ENCODE data around the gene NT5DC3. TPM values are rescaled to one million over a fixed set of nuclear protein-coding genes. Genes with fewer than 3 reads are reported as not detected.

NT5DC3 gene
- total and polyA plus RNA-seq, 2 of the 13 experiments (the other 11 are each of a cell fraction or from before 2014, with no cell fraction given): 3.2 to 6.6 TPM

GRCh38 chr12:103877934-103878510, 37.0 kb upstream of the NT5DC3 start (continued):
- TF ChIP-seq KLF16 (CRISPR knock-in tag; IDR thresholded peaks at IDR 0.05) (0 out of 4 replicates have a peak, but pooled peaks of 1 of the 2 experiments have one; percentile 26), ZNF678 (CRISPR knock-in tag; IDR thresholded peaks at IDR 0.05) (no peak), RXRA (CRISPR knock-in tag; IDR thresholded peaks at IDR 0.05) (no peak), ZNF530 (CRISPR knock-in tag; IDR thresholded peaks at IDR 0.05; ENCODE audit: low read depth) (no peak), ZZZ3 (CRISPR knock-in tag; IDR thresholded peaks at IDR 0.05; ENCODE audit: borderline replicate concordance) (no peak), KMT2A (CRISPR knock-in tag; IDR thresholded peaks at IDR 0.05) (no peak), SAP130 (CRISPR knock-in tag; IDR thresholded peaks at IDR 0.05; ENCODE audit: low read depth) (0 out of 2 replicates have a peak, but pooled peaks have one; percentile 19), TEAD3 (CRISPR knock-in tag; optimal IDR thresholded peaks at IDR 0.05; ENCODE audit: borderline replicate concordance) (peak; percentile 19), ZMAT5 (CRISPR knock-in tag; IDR thresholded peaks at IDR 0.05; ENCODE audit: borderline replicate concordance, low read depth) (no peak), MAZ (IDR thresholded peaks at IDR 0.05; ENCODE audit: borderline replicate concordance, low read depth, low read length) (no peak), MAZ (CRISPR knock-in tag; IDR thresholded peaks at IDR 0.05; ENCODE audit: low read depth) (no peak), TFE3 (CRISPR knock-in tag; IDR thresholded peaks at IDR 0.05) (no peak), ZNF543 (CRISPR knock-in tag; IDR thresholded peaks at IDR 0.05) (no peak), RCOR2 (CRISPR knock-in tag; IDR thresholded peaks at IDR 0.05) (0 out of 2 replicates have a peak, but pooled peaks have one; percentile 31), TAF15 (IDR thresholded peaks at IDR 0.05; ENCODE audit: low read depth, low read length, poor library complexity, severe bottlenecking) (no peak), BCL3 (CRISPR knock-in tag; IDR thresholded peaks at IDR 0.05) (no peak), GATAD2A (CRISPR knock-in tag; IDR thresholded peaks at IDR 0.05) (0 out of 2 replicates have a peak, but pooled peaks have one; percentile 27), CREB3 (CRISPR knock-in tag; IDR thresholded peaks at IDR 0.05) (no peak), PHB2 (IDR thresholded peaks at IDR 0.05; ENCODE audit: partially characterized antibody) (no peak), PAF1 (CRISPR knock-in tag; IDR thresholded peaks at IDR 0.05) (no peak), MBD4 (IDR thresholded peaks at IDR 0.05; ENCODE audit: borderline replicate concordance, low read length) (no peak), SRY (CRISPR knock-in tag; IDR thresholded peaks at IDR 0.05) (no peak)

All from HepG2 (cell line).